ENCODE measurements around the gene MEGF9. TPM values are rescaled to one million over a fixed set of nuclear protein-coding genes. Genes with fewer than 3 reads are reported as not detected.
"Not testable (repeated sequence)": the region's sequence is repeated elsewhere in the genome, so short reads cannot be mapped to it uniquely, and the experiment has no call there.

Gene MEGF9
- polyA plus RNA-seq, 4 donors: 17.0 to 20.4 (median 18.6) TPM

- DNase-seq (ENCODE audit: low read depth in 4 of 4, low spot score in 3 of 4): peak; percentile 87 to 97 (median 93)
Measured at GRCh38 chr9:120580051-120580896, 134.0 kb downstream of the MEGF9 start, which contains the start of gene CDK5RAP2. TSS of gene CDK5RAP2 (minus strand) at chr9:120580167. CDS start at chr9:120579978, 189 bp downstream.

DNA sequence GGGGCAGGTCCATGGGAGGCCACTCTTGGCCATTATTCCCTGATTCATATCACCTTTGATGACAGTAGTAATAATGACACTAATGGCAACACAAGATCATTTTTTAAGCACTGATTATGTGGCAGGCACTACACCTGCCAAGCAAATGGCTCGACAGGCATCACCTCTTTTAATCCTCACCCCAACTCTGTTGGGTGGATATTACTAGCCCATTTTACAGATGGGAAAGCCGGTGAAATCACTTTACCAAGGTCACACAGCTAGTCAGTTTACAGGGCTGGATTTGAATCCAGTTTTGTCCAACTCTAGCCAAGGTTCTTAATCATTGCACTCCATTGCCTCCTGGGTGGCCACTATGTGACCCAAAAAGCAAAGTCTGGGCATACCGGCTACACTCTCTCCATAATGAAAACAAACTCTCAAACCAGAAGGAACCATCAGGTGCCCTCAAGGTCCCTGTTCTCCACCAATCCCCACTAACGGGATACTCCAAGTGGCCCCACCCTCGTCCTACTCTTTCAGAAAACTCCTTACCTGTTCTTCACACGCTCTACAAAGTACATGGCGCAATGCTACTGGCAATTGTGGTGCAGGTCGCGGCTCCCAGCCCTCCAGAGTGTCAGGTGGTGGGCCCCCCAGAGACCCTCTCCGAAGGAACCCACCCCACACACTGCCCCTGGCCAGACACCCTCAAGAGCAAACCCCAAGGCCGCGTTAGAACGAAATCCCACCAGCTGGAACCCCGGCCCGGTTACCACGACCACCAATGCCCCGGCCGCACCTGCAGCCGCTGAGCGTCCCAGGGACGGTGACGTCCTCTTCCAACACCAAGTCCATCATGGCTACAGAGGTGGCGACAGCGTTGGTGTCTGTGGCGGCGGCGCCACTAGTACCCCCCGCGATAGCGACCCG lies 134.9 kb downstream of the MEGF9 start:
- peak in 2 of 4 donors; percentile 6 to 16 for DNase-seq (ENCODE audit: low read depth in 4 of 4, low spot score in 3 of 4)

DNA sequence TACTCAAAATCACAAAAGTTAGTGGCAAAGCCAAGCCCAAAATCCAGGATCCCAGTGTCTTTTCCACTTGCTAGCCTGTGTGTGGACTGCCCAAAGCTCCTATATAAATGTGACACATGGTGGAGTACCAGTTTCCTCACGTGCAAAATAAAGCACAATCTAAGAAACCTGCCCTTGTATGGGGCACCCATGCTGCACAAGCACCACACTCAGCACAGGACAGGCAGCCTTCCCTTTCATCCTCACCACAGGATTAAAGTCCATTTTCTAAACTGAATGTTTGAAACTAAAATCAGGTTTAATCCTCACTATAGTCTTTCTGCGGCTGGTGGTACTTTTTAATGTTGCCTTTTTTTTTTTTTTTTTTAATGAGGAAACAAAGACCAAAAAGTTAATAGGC lies 139.8 kb downstream of the MEGF9 start:
- no peak for DNase-seq (ENCODE audit: low read depth in 4 of 4, low spot score in 3 of 4)

GRCh38 chr9:120572472-120572871 lies 141.8 kb downstream of the MEGF9 start:
- no peak for DNase-seq (ENCODE audit: low read depth in 4 of 4, low spot score in 3 of 4)

DNA sequence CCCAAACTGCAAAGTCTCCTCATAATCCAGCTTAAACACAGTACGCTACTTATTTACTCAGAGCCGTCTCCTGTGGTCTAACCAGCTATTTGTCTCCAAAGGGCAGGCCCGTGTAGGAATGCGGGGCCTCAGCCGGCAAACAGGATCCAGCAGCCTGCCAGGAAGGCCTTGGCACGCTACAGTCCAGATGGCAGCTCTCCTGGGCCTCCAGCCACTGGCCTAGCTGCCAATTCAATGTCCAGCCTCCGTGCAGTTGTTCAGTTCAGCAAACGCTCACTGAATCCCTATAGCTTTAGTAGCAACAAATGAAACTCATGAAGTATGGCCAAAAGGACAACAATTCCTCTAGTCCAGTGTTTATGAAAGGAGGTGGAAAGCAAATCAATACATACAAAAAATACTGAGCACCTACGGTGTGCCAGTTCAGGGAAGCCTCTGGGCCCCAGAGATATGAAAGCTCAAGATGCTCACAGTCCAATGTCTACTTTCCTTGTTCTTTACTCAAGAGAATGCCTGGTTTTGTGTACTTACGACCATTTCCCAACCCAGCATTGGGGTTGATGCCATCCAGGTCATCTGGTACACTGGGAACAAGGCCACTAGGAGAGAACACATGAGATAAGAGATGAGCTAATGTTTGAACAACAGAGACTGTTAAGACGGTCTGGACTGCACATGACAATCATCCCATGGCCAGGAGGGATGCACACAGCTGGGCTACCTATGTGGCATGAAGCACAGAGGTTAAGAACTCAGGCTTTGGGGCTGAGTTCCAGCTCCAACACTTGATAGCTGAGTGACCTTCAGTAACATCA lies 142.6 kb downstream of the MEGF9 start:
- no peak for DNase-seq (ENCODE audit: low read depth in 4 of 4, low spot score in 3 of 4)

GRCh38 chr9:120570296-120570695 lies 144.0 kb downstream of the MEGF9 start:
- no peak for DNase-seq (ENCODE audit: low read depth in 4 of 4, low spot score in 3 of 4)

DNA sequence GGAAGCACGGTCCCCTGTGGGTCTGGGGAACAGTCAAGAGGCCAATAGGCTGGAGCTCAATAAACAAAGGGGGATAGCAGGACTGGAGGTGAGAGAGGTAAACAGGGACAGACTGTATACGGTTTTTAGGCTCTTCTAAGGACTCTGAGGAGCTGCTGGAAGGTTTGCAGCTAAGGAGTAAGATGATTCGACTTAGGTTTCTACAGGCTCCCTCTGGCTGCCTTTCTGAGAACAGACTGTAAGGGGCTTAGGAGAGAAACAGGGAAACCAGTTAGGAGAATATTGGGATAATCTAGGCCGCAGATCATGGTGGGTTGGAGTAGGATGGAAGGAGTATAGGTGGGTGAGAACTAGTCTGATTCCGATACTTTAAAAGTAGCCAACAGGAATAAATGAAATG lies 144.7 kb downstream of the MEGF9 start:
- no peak for DNase-seq (ENCODE audit: low read depth in 4 of 4, low spot score in 3 of 4)

DNA sequence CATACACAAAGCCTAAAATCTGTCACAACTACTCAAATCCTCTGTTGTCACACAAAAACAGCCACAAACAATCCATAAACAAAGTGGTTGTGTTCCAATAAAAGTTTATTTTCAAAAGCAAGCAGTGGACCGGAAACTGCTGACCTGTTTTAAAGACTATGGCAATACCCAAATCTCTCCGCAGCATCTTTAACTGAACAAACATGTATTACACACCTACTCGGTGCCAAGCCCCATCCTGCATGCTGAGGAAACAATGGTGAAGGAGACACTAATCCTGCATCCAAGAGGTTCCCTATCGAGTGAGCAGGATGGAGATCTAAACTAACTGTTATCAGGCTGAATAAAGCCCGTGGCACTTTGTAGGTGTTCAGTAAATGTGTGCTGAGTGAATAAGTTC lies 145.5 kb downstream of the MEGF9 start:
- no peak for DNase-seq (ENCODE audit: low read depth in 4 of 4, low spot score in 3 of 4)

DNA sequence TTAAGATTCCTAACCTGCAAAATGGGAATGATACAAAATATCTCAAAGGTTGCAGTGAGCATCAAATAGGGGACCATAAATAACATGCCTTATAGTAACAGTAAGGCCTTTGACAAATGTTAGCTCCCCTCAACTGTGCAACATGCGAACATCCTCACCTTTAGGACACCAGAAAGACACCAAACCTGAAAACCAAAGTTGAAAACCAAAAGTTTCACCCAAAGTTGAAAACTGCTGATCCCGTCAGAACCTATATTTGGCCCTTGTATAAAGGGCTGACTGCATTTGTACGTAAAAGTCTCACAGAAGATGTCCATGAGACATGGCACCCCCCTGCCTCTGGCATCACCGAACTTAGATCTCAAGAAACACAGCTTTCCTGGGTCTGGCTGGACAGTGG lies 146.4 kb downstream of the MEGF9 start:
- no peak for DNase-seq (ENCODE audit: low read depth in 4 of 4, low spot score in 3 of 4)

DNA sequence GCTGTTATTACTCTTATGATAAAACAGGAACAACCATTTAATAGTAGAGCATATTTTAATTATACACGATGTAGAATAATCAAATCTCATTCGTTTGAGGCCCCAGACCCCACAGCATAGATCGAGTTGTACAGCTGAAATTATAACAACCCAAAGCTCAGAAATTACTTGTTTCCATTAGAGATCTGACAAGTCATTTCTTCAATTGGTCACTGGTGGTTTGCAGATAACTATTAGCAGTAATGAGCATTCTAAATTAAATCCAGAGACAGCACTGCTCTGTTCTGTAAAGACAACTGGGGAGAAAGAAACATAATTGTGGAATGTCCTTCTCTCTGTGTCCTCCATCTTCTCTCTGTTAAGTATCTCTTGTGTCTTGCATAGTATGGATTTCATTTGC lies 147.2 kb downstream of the MEGF9 start:
- no peak for DNase-seq (ENCODE audit: low read depth in 4 of 4, low spot score in 3 of 4)

GRCh38 chr9:120564589-120564988 lies 149.7 kb downstream of the MEGF9 start:
- DNase-seq (ENCODE audit: low read depth in 4 of 4, low spot score in 3 of 4): no peak

DNA sequence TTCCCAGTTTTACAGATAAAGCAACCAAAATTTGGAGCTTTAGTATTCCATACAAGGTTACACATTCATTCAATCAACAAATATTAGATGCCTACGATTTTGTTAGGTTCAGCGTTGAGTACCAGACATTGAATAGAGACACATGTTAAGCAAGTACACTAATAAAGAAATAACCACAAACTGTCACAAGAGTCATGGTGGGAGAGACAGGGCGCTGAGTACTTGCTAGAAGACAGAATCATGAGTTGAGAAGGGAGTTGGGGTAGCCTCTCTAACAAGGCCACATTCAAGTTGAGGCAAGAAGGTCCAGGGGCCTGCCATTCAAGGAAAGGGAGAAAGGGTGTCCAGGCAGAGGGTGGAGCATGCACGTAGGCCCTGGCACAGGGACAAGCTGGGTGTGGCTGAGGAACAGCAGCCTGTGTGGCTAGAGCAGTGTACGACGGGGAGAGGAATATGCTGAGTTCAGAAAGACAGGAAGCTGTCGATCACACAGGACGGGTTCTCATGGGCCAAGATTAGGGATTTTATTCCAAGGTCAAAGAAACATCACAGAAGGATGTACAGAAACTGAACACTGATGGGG lies 151.3 kb downstream of the MEGF9 start:
- DNase-seq (ENCODE audit: low read depth in 4 of 4, low spot score in 3 of 4): no peak

GRCh38 chr9:120561709-120562108 lies 152.6 kb downstream of the MEGF9 start:
- no peak for DNase-seq (ENCODE audit: low read depth in 4 of 4, low spot score in 3 of 4)

DNA sequence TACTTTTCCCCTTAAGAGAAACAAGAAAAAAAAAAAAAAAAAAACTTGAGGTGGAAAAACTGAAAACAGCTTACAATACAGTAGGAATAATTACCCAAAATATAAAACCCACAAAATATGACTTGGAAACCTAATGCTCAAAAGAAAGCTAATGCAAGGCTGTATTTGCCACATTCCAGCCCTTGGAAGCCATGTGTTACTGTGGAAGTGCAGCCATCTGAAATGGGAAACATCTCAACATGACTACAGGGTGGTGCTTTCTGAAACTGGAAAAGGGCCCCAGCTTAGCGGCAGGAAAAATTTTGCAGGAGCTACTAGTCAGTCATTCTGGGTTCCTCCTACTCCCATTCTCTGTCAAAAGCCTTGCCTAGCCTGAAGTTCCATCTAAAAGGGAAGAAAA lies 154.7 kb downstream of the MEGF9 start:
- no peak for DNase-seq (ENCODE audit: low read depth in 4 of 4, low spot score in 3 of 4)

- no peak for DNase-seq (ENCODE audit: low read depth in 4 of 4, low spot score in 3 of 4)
Measured at GRCh38 chr9:120558454-120558853, 155.8 kb downstream of the MEGF9 start.

DNA sequence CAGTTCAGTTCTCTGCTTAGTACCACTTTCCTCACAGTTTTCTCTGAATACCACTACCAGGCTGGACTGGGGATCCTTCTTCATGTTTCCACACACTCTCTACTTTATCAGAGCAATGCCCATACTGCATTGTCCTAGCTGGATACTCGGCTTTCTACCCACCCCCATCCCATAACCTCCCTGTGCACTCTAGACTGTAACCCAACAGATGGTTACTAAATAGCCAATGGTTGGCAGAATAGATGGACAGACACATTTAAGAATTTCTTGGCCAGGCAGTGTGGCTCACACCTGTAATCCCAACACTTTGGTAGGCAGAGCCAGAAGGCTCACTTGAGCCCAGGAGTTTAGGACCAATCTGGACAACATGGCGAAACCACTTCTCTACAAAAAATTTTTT lies 157.1 kb downstream of the MEGF9 start:
- DNase-seq (ENCODE audit: low read depth in 4 of 4, low spot score in 3 of 4): no peak

DNA sequence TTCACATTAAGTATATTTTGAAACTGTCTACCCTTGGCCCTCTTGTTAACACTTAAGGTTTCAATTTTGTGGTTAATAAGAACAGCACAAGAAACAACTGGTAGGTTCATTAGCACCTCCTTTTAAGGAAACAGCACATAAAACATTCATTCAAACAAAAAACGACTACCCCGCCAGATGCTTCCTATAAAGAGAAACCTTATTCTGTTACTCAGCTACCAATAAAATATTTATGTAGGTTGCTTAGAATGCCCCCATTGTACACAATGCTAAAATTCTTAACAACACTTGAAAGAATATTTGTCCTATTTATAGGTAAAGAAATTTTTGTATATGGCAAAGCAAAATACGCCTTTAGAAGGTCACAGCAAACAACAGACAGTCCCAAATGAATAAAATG lies 157.5 kb downstream of the MEGF9 start:
- DNase-seq (ENCODE audit: low read depth in 4 of 4, low spot score in 3 of 4): no peak

GRCh38 chr9:120555839-120556238 lies 158.4 kb downstream of the MEGF9 start:
- no peak for DNase-seq (ENCODE audit: low read depth in 4 of 4, low spot score in 3 of 4)

DNA sequence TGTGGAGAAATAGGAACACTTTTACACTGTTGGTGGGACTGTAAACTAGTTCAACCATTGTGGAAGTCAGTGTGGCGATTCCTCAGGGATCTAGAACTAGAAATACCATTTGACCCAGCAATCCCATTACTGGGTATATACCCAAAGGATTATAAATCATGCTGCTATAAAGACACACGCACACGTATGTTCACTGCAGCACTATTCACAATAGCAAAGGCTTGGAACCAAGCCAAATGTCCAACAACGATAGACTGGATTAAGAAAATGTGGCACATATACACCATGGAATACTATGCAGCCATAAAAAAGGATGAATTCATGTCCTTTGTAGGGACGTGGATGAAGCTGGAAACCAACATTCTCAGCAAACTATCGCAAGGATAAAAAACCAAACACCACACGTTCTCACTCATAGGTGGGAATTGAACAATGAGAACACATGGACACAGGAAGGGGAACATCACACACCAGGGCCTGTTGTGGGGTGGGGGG lies 162.0 kb downstream of the MEGF9 start:
- DNase-seq (ENCODE audit: low read depth in 4 of 4, low spot score in 3 of 4): not testable (repeated sequence)

All from left renal pelvis (tissue), 4 donors.